ENCODE results near the gene DAB2. TPM values are rescaled to one million over a fixed set of nuclear protein-coding genes. Genes with fewer than 3 reads are reported as not detected.

DAB2 gene
- total and polyA plus RNA-seq, 4 donors: 10.0 to 25.6 (median 16.1) TPM

GRCh38 chr5:39465843-39466242 lies 41.1 kb upstream of the DAB2 start:
- WGBS: 74% methylated on average over 2 of the region's 2 CpGs

GRCh38 chr5:39465097-39465496 lies 40.3 kb upstream of the DAB2 start:
- no peak overlapping the region for H3K27ac ChIP-seq (ENCODE audit: low read depth in 1 of 2, low read length in 2 of 2)
- no peaks in the 10 kb centered on the region for H3K36me3 ChIP-seq (ENCODE audit: control insufficient read depth in 4 of 4, insufficient read depth in 3 of 4, low read depth in 1 of 4, low read length in 3 of 4)
- H3K9ac ChIP-seq (ENCODE audit: low read depth in 1 of 2, low read length in 2 of 2): no peak overlapping the region
- H3K9me3 ChIP-seq (ENCODE audit: control insufficient read depth in 4 of 4, low read length in 3 of 4): no peaks in the 10 kb centered on the region
- TF ChIP-seq JUND (IDR thresholded peaks at IDR 0.05) (no peak), HNF4A (conservative IDR thresholded peaks at IDR 0.05) (no peak), FOXA1 (IDR thresholded peaks at IDR 0.05) (no peak), SP1 (IDR thresholded peaks at IDR 0.05) (no peak), HNF4G (IDR thresholded peaks at IDR 0.05) (no peak)
- H3K27me3 ChIP-seq (ENCODE audit: control insufficient read depth in 4 of 4, insufficient read depth in 4 of 4, low read length in 3 of 4): no peaks in the 10 kb centered on the region
- no peak for DNase-seq (ENCODE audit: low spot score)
- no peak overlapping the region for H3K4me3 ChIP-seq (ENCODE audit: low read depth in 1 of 3, low read length in 3 of 3)
- H3K4me1 ChIP-seq (ENCODE audit: control insufficient read depth in 4 of 4, insufficient read depth in 4 of 4, low read length in 3 of 4): no peaks in the 10 kb centered on the region
- WGBS: 77% methylated on average over 2 of the region's 2 CpGs

More at GRCh38 chr5:39465843-39466242, 41.1 kb upstream of the DAB2 start:
- H3K36me3 ChIP-seq (ENCODE audit: control insufficient read depth in 4 of 4, insufficient read depth in 3 of 4, low read depth in 1 of 4, low read length in 3 of 4): no peaks in the 10 kb centered on the region
- TF ChIP-seq FOXA1 (IDR thresholded peaks at IDR 0.05) (no peak), REST (IDR thresholded peaks at IDR 0.05) (no peak), MAX (IDR thresholded peaks at IDR 0.05) (no peak), ZBTB33 (IDR thresholded peaks at IDR 0.05) (no peak), JUND (IDR thresholded peaks at IDR 0.05) (no peak), FOXA2 (IDR thresholded peaks at IDR 0.05) (no peak), HNF4A (conservative IDR thresholded peaks at IDR 0.05) (no peak), RXRA (IDR thresholded peaks at IDR 0.05) (no peak), ATF3 (IDR thresholded peaks at IDR 0.05) (no peak), SP1 (IDR thresholded peaks at IDR 0.05) (no peak), EGR1 (IDR thresholded peaks at IDR 0.05; ENCODE audit: low read depth in 2 of 2) (no peak), TAF1 (conservative IDR thresholded peaks at IDR 0.05) (no peak), GABPA (IDR thresholded peaks at IDR 0.05 in 1 of 2, conservative IDR thresholded peaks at IDR 0.05 in 1 of 2) (no peak)
- H3K27ac ChIP-seq (ENCODE audit: low read depth in 1 of 2, low read length in 2 of 2): no peak overlapping the region
- H3K4me3 ChIP-seq (ENCODE audit: low read depth in 1 of 3, low read length in 3 of 3): no peak overlapping the region
- no peaks in the 10 kb centered on the region for H3K9me3 ChIP-seq (ENCODE audit: control insufficient read depth in 4 of 4, low read length in 3 of 4)
- no peaks in the 10 kb centered on the region for H3K4me1 ChIP-seq (ENCODE audit: control insufficient read depth in 4 of 4, insufficient read depth in 4 of 4, low read length in 3 of 4)
- no peak overlapping the region for H3K9ac ChIP-seq (ENCODE audit: low read depth in 1 of 2, low read length in 2 of 2)
- H3K27me3 ChIP-seq (ENCODE audit: control insufficient read depth in 4 of 4, insufficient read depth in 4 of 4, low read length in 3 of 4): no peaks in the 10 kb centered on the region
- no peak for DNase-seq (ENCODE audit: low spot score)

Measured in liver (tissue), 9 donors.